GM18502 (cell line): ENCODE data around the gene KRT78.
"Not testable (repeated sequence)": the region's sequence is repeated elsewhere in the genome, so short reads cannot be mapped to it uniquely, and the experiment has no call there.

ENCODE experiments used
- ATAC-seq: cut with Tn5 transposase; IDR thresholded peaks from one replicate; pipeline ENCODE4 v1.9.1; 2021; ENCODE audit warnings: mild to moderate bottlenecking; ENCODE audit not compliant: unreplicated experiment, poor library complexity

Gene KRT78

DNA sequence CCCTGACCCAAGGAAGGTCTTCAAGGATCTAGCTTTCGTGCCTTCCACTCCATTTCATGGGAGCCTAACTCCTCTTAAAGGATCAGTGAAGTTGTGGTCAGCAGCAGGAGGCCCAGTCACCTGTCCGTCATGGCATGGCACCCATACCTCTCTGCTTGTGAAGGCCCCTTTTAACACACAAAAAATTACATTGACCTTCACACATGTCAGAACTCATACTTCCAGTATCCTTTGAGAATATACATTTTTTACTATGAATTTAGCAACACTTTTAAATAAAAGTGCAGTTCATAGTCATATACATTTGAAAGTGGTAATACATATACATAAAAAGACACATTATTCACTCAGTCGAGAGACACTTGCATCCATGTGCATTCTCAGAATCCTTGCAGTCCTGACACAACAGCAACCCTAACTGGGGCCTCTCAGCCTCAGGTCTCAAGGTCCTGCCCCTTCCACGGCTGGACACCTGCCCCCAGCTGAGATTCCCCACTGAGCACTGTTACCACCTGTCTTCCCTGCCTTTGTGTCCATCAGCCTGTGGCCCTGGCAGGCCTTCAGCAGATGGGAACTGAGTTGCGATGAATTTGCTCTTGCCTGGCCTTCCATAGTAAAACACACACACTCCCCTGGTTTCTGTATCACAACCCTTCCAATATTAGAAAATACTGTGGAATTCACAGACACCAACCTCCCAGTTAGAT is 49.1 kb downstream of the KRT78 start:
- ATAC-seq = no peak

DNA sequence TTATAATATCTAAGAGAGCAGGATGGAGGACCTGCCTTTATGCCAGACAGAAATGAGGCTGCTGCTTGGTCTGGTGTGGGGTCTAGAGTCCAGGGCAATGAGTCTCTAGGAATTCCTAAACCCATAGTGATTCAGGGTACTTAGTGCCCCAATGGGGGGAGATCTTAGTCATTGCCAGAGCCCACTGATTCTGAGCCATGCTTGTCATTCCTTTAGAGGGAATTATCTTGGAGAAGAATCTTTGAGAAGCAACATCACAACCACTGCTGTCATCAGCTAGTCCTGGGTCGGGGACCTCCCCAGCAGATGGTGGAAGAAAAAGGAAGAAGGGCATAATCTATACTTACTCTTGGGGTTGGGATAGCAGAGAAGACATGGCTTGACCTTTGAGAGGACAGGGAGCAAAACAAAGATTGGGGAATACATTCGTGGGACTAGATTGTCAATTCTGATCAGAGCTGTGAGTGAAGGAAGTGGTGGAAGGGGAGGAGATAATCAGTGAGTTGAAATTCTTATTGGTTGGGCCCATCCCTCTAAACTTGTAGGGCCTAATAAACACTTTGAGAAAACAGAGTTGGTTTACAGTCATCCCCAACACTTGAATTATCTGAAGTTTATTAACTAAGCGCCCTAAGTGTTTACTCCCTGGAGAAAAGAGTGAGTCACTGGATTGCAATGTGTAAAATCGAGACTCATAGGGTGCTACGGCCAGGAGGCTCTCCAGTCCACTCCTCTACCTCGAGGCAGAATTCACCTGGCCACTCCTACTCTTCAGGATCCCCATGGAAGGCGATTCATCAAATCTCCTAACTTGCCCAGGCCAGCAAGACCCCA is 49.9 kb downstream of the KRT78 start:
- no peak for ATAC-seq

DNA sequence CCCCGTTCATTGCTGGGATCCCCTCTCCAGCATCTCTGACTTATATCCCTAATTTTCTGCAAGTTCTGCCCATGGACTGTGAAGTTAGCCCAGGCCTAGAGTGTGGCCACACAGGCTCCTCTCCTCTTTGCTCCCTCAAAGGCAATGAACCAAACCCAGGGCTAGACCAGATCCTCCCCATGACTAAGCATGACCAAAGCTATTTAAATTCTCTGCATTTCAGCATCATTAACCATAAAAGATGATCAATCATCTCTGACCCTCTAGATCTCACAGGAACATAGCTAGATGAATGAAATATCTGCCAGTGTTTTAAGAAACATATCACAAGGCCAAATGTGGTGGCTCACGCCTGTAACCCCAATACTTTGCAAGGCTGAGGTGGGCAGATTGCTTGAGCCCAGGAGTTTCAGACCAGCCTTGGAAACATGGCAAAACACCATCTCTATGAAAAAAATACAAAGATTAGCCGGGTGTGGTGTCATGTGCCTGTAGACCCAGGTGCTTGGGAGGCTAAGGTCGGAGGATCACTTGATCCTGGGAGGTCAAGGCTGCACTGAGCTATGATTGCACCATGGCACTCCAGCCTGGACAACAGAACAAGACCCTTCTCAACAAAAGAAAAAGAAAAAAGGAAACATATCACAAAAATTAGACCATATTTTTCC is 50.7 kb downstream of the KRT78 start:
- no peak for ATAC-seq

DNA sequence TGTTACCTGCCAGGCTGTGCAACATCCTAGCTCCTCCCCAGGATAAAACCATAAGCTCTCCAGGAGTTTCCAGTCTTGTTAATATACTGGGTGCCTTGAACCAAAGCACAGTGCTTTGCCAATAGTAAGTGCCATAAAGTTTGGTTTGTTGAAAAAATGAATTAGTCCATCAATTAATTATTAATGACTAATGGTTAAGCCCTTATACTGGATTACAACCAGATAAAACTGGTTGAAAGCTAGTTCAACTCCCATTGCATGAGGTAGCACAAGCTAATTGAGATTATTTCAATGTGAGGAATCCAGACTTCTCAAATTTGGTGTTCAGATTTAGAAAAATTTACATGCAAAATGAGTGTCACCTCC is 51.3 kb downstream of the KRT78 start:
- no peak for ATAC-seq

DNA sequence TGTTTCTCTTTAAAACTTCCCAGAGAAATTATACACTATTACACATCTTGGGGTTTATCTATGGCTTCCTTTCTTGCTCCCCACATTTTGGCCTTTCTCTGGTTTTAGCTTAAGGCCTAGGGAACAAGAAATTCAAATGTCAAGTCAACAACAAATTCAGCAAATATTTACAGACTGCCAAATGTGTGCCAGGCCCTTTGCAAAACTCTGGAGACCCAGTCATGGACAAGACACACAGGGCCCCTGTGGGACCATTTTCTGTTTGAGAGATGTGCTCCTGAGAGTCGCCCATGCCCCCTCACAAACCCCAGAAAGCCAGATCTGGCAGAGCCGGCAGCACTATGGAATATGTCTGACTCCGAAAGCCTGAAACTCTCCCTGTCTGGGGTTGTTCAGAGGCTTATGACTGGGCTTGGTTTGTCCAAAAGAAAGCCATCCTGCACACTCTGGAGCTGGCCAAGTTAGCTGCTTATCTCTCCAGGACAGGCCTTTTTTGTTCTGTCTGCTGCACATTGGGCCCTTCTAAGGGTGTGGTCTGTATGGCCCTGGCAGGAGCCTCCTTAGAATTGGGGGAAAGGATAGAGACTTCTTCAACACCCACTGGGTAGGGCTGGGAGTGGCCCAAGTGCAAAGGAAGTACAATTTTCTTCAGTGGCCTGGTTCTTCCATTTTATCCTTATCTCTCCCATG is 51.8 kb downstream of the KRT78 start:
- ATAC-seq = no peak

DNA sequence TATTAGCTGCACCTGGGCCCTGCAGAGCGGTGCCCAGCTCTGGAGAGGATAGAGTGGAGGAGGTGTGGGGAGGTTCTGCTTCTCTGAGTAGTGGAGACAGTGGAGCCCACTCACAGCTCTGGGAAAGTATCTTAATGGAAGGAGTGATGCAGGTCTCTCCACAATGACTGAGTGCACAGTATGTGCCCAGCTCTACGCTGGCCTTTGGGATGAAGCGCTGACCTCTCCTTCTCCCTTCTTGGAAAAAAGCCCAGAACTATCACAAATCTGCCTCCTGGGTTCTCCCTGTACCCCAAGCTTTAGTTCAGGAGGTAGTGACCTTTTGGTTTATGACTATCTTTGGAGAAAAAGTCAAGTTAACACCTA is 52.4 kb downstream of the KRT78 start:
- no peak for ATAC-seq

DNA sequence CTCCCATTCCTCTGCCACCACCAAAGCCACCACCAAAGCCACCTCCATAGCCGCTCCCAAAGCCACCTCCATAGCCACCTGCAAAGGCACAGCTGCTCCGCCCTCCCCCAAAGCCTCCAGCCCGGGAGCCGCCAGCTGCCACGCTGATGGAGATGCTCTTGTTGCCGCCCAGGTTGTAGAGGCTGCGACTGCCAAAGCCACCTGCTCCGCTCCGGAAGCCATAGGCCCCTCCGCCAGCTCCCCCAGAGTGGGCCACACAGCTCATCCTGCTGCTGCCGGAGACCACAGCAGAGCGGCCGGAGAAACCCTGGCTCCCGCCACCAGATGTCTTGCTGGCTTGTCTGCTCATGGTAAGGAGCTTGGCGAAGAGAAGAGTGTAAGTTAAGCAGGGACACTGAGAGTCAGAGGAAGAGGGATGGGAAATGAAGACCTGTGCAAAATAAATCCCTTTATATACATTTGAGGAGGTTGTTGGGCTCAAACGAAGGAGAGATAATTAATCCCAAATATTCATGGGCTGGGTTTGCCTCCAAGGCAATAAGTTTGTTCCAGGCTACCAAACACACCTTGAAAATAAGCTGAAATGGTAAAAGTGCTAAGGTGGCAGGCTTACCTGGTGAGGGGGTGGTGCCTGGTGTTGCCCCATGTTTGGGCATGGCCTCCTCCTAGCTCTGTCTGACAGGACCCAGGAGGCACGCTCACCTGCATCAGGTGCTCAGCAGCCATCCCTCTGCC is 52.9 kb downstream of the KRT78 start, which contains the start of gene KRT3:
Gene KRT3, minus strand, starts transcription at position 424 of the 735 bp plus-strand sequence. Its CDS starts 75 bp downstream, at position 349.
- ATAC-seq = no peak

DNA sequence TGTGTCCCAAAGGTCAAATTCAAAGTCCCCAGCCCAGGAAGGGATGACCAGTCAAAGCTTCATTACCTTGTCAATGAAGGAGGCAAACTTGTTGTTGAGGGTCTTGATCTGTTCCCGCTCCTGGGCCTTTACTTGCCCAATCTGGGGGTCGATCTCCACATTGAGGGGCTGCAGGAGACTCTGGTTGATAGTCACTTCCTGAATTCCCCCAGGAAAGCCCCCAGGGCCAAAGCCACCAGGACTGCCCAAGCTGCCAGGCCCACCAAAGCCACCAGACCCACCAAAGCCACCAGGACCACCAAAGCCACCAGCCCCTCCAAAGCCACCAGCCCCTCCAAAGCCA is 53.5 kb downstream of the KRT78 start:
- ATAC-seq = not testable (repeated sequence)

DNA sequence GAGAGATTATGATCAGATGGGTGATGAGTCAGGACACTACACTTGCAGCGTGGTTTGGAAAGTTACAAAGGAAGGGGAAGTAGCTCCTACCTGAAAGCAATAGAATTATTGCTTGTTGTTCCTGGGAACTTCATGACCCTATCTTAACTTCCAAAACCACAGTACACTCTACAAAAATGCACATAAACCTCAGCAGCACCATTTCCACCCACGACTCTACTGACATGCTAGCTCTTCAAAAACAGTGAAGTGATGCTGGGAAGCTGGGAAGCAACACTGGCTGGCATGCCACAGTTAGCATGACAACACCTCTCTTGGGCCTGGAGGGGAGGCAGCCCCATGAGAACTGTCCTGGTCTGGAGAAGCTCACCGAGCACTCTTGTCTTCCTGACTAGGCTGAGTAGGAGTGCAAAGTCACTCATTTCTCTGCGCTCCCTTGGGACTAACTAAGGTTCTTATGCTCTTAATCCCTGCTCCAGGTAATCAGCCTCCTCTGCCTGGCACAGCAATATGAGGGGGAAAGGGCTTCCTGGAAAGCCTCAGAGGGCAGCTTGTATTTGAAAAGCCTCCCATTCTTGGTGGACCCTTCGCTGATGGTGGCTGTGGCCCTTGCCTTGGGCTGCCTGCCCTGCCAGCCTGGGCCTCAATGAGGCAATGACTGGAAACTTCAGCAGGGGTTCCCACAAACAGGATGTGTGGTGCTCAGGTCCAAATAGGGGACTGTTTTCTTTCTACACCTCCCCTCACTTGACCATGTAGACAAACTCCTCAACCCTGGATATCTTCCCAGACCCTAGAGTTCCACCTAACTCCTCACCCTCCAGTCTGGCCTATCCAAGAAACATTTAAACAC is 54.1 kb downstream of the KRT78 start:
- no peak for ATAC-seq

DNA sequence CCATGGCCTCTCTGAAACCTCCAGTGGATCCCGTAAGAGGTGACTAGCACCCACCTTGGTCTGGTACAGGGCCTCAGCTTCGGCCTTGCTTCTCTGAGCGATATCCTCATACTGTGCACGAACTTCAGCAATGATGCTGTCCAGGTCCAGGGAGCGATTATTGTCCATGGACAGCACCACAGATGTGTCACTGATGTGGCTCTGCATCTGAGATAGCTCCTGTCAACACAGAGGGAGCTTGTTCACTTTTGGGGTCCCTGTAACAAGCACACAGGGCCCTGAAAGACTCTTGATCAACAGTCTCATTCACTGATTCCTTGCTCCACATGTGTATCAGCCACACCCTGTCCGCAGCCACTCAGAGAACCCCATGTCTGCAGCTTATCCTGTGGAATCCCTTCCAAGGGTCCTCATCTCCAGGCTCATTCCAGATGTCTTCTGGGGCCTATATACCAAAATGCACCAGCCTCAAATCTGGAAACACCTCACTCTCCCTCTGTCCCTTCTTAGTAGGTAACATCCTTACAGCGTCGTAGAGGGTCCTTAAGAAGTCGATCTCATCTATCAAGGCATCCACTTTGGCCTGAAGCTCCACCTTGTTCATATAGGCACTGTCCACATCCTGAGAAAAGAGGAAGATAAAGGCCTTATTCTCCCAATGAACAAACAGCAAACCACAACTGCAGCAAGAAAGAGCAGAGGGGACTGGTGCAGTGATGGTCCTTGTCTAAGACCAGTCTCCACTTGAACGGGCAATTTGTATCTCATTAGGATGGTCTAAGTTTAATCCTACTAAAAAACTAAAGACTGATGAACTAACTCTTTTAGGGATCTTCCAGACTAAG is 56.4 kb downstream of the KRT78 start:
- no peak for ATAC-seq

DNA sequence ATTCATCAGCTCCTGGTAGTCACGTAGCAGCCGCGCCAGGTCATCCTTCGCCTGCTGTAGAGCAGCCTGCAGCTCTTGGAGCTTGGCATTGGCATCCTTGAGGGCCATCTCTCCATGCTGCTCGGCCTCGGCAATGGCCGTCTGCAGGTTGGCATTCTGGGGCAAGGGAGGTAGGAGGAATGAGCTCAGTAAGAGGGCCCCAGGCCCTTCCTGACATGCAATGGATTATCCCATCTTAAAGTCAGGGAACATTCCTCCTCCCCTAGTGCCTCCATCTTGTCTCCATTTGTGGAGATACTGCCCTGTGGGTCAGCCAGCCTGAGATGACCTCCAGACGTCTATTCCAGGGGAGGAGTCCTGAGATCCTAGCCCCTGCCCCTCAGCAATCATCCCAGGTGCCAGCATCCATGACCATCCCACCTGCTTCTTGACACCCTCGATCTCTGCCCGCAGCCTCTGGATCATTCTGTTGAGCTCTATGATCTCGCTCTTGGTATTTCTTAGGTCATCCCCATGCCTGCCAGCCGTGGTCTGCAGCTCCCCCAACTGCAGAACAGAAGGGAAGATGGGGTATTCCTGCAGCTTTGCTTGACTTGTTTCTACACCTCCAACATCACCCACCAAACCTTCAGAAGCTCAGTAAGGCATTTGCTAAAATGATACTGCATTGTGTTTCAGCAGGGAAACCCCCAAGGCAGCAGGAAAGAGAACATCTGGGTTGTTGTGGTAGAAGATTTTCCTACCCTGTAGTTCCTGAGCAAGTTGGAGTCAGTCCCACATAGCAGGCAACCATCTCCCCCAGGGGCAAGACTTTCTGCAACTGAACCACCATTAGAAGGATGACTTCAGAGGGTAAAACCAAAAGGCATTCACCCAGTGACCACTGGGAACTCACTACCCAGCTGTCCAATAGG is 57.3 kb downstream of the KRT78 start:
- ATAC-seq = no peak

DNA sequence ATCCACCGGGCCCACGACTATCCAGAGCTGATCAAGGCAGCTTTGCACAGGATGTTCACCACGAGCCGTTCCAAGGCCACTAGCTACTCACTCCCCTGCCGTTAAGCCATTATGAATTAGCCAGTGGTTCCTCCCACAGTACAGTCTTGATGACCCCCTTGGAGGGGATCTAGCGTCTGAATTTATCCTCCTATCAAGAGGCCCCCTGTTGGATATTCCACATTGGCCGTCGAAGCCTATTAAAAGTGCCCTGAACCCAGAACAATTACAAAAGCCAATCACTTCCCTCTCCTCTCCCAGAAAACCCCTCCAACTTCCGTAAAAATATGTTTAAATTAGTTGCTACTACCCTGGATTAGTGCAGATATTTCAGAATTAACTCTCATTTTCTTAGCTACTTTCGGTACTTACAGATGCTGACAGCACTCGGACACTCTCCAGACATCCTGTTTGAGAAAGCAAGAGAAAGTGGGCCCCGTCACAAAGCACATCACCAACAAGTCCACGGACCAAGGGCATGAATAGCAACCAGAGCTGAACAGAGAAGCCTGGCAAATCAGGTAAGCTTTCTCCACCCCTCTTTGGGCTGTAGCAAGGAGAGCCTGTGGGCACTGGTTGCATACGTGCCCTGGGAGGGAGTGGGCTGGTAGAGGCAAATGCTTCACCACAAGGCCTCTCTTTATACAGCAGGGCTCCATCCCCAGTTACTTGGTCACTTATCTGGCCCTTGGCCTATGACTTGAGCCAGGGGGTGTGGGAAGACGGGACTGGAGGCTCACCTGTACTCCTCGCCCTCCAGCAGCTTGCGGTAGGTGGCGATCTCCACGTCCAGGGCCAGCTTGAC is 58.1 kb downstream of the KRT78 start:
- no peak for ATAC-seq

DNA sequence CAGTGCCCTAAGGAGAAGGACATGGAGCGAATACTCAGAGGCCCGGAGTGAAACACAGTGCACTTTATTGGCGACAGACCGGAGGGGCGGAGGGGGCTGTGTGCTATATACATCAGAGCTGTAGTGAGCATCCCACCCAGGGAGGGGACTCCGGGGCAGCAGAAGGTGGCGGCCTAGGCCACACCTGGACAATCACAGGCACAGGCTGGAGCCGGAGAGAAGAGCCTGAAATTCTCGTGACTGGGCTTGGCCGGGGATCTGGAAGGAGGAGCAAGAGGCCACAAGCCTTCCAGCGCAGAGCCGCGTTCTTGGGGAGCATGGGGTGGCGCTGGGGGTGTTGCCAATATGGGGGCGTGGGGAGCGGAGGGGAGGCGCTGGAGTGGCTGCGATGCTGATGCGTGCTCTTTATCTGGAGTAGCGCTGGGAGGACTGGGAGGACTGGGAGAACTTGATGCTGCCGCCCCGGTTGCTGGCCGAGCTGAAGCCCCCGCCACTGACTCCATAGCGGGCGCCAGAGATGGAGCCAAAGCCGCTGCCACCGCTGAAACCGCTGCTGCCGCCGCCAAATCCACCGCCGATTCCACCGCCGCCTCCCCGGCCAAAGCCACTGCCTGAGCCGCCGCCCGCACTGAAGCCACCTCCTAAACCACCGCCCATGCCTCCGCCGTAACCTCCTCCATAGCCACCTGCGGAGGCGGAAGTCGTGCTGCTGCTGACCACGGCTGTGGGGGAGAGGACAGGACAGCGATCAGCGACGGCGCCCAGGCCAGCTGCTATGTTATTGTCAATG is 59.0 kb downstream of the KRT78 start:
- no peak for ATAC-seq

DNA sequence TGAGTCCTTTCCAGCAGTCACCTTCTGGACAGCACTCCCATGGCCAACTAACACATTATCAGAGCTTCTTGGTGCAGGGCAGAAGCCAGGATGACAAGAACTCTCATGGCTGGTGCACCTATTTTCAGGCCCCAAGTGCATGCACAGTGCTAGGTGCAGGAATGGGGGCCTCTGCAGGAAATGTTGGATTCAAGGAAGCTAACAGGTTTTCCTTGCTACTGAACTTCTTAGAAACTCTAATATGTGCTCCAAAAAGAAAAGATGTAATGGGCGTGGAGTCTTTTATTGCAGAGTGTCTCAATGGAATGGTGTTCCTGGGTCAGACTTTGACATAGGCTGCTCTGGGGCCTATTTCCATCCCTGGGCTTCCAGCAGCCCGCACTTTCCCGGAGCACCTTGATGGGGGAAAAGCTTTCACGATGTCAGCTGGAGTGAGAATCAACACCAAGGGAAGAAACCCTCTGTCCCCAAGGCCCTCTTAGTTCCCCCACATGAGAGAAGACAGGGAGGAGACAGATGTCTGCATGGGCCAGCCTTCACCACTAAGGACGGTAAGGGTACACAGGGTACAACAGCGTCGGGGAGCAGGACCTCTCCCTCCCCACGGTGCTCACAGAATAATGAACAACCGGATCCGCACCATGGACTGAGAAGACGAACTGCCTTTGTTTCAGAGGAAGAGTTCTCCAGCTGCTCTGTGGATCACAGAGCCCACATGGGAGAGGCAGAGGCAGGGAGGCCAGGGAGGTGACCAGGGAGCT is 59.7 kb downstream of the KRT78 start:
- ATAC-seq = no peak
